Measurements from ENCODE around the gene LSM10.

- TF ChIP-seq CTCF (conservative IDR thresholded peaks at IDR 0.05; ENCODE audit: low read depth, low read length), result no peak
- TF ChIP-seq EZH2 (IDR thresholded peaks at IDR 0.05; ENCODE audit: low read length, unreplicated experiment), result no peak
Measured at GRCh38 chr1:36358514-36359084, 39.1 kb downstream of the LSM10 start.

All from PC-3 (cell line).